Caco-2 (cell line): ENCODE data around the gene EPX. TPM values are rescaled to one million over a fixed set of nuclear protein-coding genes. Genes with fewer than 3 reads are reported as not detected.
"Not testable (repeated sequence)": the region's sequence is repeated elsewhere in the genome, so short reads cannot be mapped to it uniquely, and the experiment has no call there.

ENCODE experiments used
- Bru-seq: library from RNA; stranded (reverse); fragments of 400-500 nt; gene quantifications from one replicate; lab custom pipeline; 2021; lab: Mats Ljungman, UMichigan
- BruChase-seq, 2 experiments: library from RNA; stranded (reverse); fragments of 400-500 nt; gene quantifications; one replicate each; lab custom pipeline; 2021; lab: Mats Ljungman, UMichigan
- BruUV-seq: library from RNA; stranded (reverse); fragments of 400-500 nt; replicated peaks from 2 replicates; lab custom pipeline; 2021; lab: Mats Ljungman, UMichigan
- CTCF ChIA-PET: fragments of 300-600 bp; sonication (Branson Sonifier 250); formaldehyde crosslinking; loops from one replicate; lab custom pipeline; 2022; ENCODE audit warnings: antibody characterized with exemption; lab: Charles Lee
- POLR2A ChIA-PET: fragments of 300-600 bp; sonication (Branson Sonifier 250); formaldehyde crosslinking; loops from one replicate; lab custom pipeline; 2022; ENCODE audit warnings: antibody characterized with exemption; lab: Charles Lee
- DNase-seq, 2 experiments: peaks; one replicate each; pipeline versions ENCODE4 v3.0.0 to v3.0.0-alpha.2; 2020 to 2022
- H3K27me3 ChIP-seq: replicated peaks from 2 replicates; pipeline ENCODE4 v1.6.0; 2011; ENCODE audit warnings: low read length; ENCODE audit not compliant: control insufficient read depth, insufficient read depth
- H3K36me3 ChIP-seq: 2 replicates; pipeline ENCODE4 v1.5.1; 2011; ENCODE audit warnings: low read length; ENCODE audit not compliant: control insufficient read depth, insufficient read depth
- H3K4me1 ChIP-seq: fragments of 250-450 bp; sonication (Bioruptor Pico); 2 replicates; pipeline ENCODE4 v1.5.1; 2020; ENCODE audit warnings: mild to moderate bottlenecking
- H3K4me3 ChIP-seq: 2 replicates; pipeline ENCODE4 v1.5.1; 2011; ENCODE audit warnings: low read depth, mild to moderate bottlenecking, control low read depth, low read length
- H3K9me3 ChIP-seq: fragments of 250-450 bp; sonication (Bioruptor Pico); 2 replicates; pipeline ENCODE4 v1.5.1; 2020; ENCODE audit warnings: mild to moderate bottlenecking, moderate library complexity
- H3K27ac Mint-ChIP-seq: one replicate; pipeline ENCODE4 v1.8.0; 2022; ENCODE audit warnings: mixed read lengths; ENCODE audit not compliant: unreplicated experiment
- H3K27me3 Mint-ChIP-seq: one replicate; pipeline ENCODE4 v1.8.0; 2022; ENCODE audit warnings: mixed read lengths; ENCODE audit not compliant: insufficient read depth, unreplicated experiment
- H3K36me3 Mint-ChIP-seq: one replicate; pipeline ENCODE4 v1.8.0; 2022; ENCODE audit warnings: mild to moderate bottlenecking, mixed read lengths; ENCODE audit not compliant: insufficient read depth, unreplicated experiment
- H3K4me1 Mint-ChIP-seq: one replicate; pipeline ENCODE4 v1.8.0; 2022; ENCODE audit warnings: low read depth, mixed read lengths; ENCODE audit not compliant: unreplicated experiment
- H3K4me3 Mint-ChIP-seq: one replicate; pipeline ENCODE4 v1.8.0; 2022; ENCODE audit warnings: mild to moderate bottlenecking, moderate library complexity, mixed read lengths; ENCODE audit not compliant: unreplicated experiment
- H3K9me3 Mint-ChIP-seq: one replicate; pipeline ENCODE4 v1.8.0; 2022; ENCODE audit warnings: mixed read lengths; ENCODE audit not compliant: unreplicated experiment
- intact Hi-C: fragments of 100-400 bp; cut with micrococcal nuclease; formaldehyde crosslinking; loops from one replicate; pipeline ENCODE4 v1.10.0; 2022; ENCODE audit not compliant: unreplicated experiment
- long read RNA-seq: library from polyadenylated mRNA; stranded (forward); transcript quantifications from one replicate; pipeline ENCODE4 v2.0.0, GENCODE V29; 2022
- total RNA-seq: library from RNA; stranded (reverse); gene quantifications from 2 replicates; pipeline ENCODE4 v1.2.3, GENCODE V29; 2022
- TF ChIP-seq, protein P1 (sequence below), 2 experiments: fragments of 200-600 bp in 1 of 2; IDR thresholded peaks; 1 replicate in 1 of 2; 2 replicates in 1 of 2; pipeline versions ENCODE4 v1.5.1 to v1.8.0; 2011 to 2022; ENCODE audit warnings: antibody characterized with exemption in 1 of 2, control low read depth in 1 of 2, inconsistent platforms in 1 of 2, low read depth in 1 of 2, low read length in 1 of 2, mild to moderate bottlenecking in 1 of 2, moderate library complexity in 1 of 2; ENCODE audit not compliant: insufficient read depth in 1 of 2, severe bottlenecking in 1 of 2, unreplicated experiment in 1 of 2

The EPX gene, protein sequence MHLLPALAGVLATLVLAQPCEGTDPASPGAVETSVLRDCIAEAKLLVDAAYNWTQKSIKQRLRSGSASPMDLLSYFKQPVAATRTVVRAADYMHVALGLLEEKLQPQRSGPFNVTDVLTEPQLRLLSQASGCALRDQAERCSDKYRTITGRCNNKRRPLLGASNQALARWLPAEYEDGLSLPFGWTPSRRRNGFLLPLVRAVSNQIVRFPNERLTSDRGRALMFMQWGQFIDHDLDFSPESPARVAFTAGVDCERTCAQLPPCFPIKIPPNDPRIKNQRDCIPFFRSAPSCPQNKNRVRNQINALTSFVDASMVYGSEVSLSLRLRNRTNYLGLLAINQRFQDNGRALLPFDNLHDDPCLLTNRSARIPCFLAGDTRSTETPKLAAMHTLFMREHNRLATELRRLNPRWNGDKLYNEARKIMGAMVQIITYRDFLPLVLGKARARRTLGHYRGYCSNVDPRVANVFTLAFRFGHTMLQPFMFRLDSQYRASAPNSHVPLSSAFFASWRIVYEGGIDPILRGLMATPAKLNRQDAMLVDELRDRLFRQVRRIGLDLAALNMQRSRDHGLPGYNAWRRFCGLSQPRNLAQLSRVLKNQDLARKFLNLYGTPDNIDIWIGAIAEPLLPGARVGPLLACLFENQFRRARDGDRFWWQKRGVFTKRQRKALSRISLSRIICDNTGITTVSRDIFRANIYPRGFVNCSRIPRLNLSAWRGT
- not detected in 2 replicates for total RNA-seq
- Bru-seq, nascent RNA = percentile 18 among the genes with signal in this experiment
- BruChase-seq, experiment 1, labeled RNA remaining after a 2-hour chase = not detected
- not detected for BruChase-seq, experiment 2, labeled RNA remaining after a 6-hour chase
- long read RNA-seq = 0 reads

DNA sequence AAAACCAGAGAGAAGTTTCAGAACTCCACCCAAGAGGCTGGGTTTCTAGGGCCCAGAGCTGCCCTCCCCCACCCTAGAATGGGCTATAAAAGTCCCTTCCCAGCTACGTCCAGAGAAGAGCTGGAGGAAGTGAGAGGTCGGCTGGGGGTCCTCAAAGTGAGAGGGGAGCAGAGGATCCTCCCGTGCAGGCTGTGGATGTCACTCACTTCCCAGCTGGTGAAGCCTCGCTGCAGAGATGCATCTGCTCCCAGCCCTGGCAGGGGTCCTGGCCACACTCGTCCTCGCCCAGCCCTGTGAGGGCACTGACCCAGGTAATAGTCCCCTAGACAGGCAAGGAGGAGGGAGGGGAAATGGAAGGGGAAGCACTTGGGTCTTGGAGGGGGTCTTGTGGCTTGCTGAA is at the start of gene EPX:
TSS of gene EPX (plus strand) at position 115 of the 400 bp plus-strand sequence. CDS start at position 236, 121 bp downstream.
- intact Hi-C loops = no loop called here
- H3K4me1 Mint-ChIP-seq = peaks cover 8% of the 10 kb centered on the region
- no peak within 1 kb of the TSS for H3K27ac Mint-ChIP-seq
- no peak within 1 kb of the TSS for H3K4me3 ChIP-seq
- BruUV-seq = no TSS peak
- H3K4me3 Mint-ChIP-seq = no peak within 1 kb of the TSS
- peaks cover 9% of the 10 kb centered on the region for H3K27me3 Mint-ChIP-seq
- TF ChIP-seq, protein P1, sequence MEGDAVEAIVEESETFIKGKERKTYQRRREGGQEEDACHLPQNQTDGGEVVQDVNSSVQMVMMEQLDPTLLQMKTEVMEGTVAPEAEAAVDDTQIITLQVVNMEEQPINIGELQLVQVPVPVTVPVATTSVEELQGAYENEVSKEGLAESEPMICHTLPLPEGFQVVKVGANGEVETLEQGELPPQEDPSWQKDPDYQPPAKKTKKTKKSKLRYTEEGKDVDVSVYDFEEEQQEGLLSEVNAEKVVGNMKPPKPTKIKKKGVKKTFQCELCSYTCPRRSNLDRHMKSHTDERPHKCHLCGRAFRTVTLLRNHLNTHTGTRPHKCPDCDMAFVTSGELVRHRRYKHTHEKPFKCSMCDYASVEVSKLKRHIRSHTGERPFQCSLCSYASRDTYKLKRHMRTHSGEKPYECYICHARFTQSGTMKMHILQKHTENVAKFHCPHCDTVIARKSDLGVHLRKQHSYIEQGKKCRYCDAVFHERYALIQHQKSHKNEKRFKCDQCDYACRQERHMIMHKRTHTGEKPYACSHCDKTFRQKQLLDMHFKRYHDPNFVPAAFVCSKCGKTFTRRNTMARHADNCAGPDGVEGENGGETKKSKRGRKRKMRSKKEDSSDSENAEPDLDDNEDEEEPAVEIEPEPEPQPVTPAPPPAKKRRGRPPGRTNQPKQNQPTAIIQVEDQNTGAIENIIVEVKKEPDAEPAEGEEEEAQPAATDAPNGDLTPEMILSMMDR (IDR thresholded peaks at IDR 0.05; ENCODE audit: insufficient read depth in 1 of 2, low read depth in 1 of 2, low read length in 1 of 2, severe bottlenecking in 1 of 2, unreplicated experiment in 1 of 2) = no peak
- no peaks in the 10 kb centered on the region for H3K36me3 Mint-ChIP-seq
- no peaks in the 10 kb centered on the region for H3K36me3 ChIP-seq
- H3K9me3 ChIP-seq = no peaks in the 10 kb centered on the region
- POLR2A ChIA-PET = interaction anchor here (0.5 kb wide), 1 partner anchor 110 kb away, joined by 5 read pairs; no protein-coding TSS in a partner anchor
- no peaks in the 10 kb centered on the region for H3K27me3 ChIP-seq
- no peak for DNase-seq
- no peaks in the 10 kb centered on the region for H3K9me3 Mint-ChIP-seq
- CTCF ChIA-PET = no interaction called here
- H3K4me1 ChIP-seq = peaks cover 8% of the 10 kb centered on the region

DNA sequence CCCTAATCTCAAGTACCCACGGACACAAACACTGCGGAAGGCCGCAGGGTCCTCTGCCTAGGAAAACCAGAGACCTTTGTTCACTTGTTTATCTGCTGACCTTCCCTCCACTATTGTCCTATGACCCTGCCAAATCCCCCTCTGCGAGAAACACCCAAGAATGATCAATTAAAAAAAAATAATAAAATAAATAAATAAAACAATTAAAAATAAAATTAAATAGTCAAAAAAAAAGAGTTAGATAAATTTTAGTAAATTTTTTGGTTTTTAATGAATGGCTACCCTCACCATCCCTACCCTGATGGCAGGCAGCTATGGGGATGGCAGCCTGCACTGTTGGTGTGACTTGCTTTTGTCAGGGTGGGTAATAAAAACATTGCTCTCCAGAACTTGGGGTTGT is 49.2 kb upstream of the EPX start:
- Mint-ChIP-seq H3K9me3 (peaks cover 35% of the 10 kb centered on the region), H3K27me3 (peaks cover 32% of the 10 kb centered on the region)
- H3K27ac Mint-ChIP-seq, H3K4me3 Mint-ChIP-seq, H3K27me3 ChIP-seq, H3K9me3 ChIP-seq, CTCF ChIA-PET, H3K36me3 Mint-ChIP-seq, intact Hi-C loops, H3K4me1 ChIP-seq, H3K36me3 ChIP-seq, POLR2A ChIA-PET, H3K4me3 ChIP-seq, BruUV-seq, H3K4me1 Mint-ChIP-seq, DNase-seq: not testable (repeated sequence)

DNA sequence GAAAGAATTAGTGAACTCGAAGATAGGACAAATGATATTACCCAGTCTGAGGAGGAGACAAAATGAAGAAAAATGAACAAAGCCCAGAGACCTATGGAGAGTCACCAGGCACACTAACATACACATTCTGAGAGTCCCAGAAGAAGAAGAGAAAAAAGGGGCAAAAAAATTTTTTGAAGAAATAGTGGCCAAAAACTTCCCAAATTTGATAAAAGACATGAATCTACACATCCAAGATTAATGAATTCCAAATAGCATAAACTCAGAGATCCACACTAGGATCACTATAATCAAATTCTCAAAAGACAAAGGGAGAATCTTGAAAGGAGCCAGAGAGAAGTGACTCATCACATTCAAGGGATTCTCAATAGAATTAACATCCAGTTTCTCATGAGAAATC is 47.7 kb upstream of the EPX start:
- no peak for DNase-seq
- Mint-ChIP-seq H3K27ac (no peak overlapping the region), H3K4me3 (no peak overlapping the region), H3K9me3 (peaks cover 35% of the 10 kb centered on the region), H3K27me3 (peaks cover 36% of the 10 kb centered on the region), H3K4me1 (no peaks in the 10 kb centered on the region), H3K36me3 (no peaks in the 10 kb centered on the region)
- no peaks in the 10 kb centered on the region for H3K4me1 ChIP-seq
- no peak overlapping the region for H3K4me3 ChIP-seq
- intact Hi-C loops = no loop called here
- no peaks in the 10 kb centered on the region for H3K36me3 ChIP-seq
- ChIA-PET POLR2A (no interaction called here), CTCF (no interaction called here)
- no peaks in the 10 kb centered on the region; the same call in 1 of the 2 replicates for H3K9me3 ChIP-seq
- TF ChIP-seq, protein P1 (IDR thresholded peaks at IDR 0.05; ENCODE audit: insufficient read depth in 1 of 2, low read depth in 1 of 2, low read length in 1 of 2, severe bottlenecking in 1 of 2, unreplicated experiment in 1 of 2) = no peak
- no TSS peak for BruUV-seq
- no peaks in the 10 kb centered on the region for H3K27me3 ChIP-seq
